DMS153 (cell line): ENCODE measurements around the gene PPM1L.

Source experiments
- DNase-seq: peaks from one replicate; lab custom pipeline; 2025; lab: John Stamatoyannopoulos, UW

PPM1L gene

DNA sequence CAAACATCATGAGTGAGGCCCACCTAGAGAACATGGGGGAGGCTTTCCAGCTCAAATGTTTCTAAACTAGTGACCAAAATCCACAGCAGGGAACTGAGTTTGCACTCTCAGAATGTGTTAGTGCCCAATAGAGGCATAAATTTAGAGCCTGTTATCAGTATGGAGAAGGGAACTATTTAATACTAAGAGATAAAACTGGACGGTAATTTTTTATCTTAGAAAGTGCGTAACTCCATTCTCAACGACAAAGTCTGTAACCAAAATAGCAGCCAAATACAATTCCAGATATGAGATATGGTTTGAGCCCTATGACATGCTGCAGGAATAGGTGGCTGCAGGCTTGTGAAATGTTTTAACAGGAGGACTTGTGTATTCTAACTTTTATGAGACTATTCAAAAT, 345.6 kb downstream of the PPM1L start:
- no peak for DNase-seq

DNA sequence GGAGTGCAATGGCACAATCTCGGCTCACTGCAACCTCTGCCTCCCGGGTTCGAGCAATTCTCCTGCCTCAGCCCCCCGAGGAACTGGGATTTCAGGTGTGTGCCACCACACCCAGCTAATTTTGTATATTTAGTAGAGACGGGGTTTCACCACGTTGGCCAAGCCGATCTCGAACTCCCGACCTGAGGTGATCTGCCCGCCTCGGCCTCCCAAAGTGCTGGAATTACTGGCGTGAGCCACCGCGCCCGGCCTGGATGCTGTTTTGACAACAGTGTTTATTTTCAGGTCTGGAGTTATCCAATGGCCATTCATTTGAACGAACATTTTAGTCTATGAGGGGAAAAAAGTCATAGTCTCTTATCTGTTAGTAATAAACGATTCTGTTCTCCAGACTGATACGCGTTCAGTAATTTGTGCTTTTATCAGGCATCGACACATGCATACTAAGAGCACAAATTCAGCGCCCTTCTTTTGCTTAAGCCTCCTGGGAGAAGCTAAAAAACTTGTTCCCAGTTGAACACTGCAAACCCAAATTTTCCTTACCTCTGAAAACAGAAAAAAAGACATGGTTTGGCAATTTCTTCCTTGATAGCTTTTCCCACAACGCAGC, 347.9 kb downstream of the PPM1L start:
- no peak for DNase-seq

DNA sequence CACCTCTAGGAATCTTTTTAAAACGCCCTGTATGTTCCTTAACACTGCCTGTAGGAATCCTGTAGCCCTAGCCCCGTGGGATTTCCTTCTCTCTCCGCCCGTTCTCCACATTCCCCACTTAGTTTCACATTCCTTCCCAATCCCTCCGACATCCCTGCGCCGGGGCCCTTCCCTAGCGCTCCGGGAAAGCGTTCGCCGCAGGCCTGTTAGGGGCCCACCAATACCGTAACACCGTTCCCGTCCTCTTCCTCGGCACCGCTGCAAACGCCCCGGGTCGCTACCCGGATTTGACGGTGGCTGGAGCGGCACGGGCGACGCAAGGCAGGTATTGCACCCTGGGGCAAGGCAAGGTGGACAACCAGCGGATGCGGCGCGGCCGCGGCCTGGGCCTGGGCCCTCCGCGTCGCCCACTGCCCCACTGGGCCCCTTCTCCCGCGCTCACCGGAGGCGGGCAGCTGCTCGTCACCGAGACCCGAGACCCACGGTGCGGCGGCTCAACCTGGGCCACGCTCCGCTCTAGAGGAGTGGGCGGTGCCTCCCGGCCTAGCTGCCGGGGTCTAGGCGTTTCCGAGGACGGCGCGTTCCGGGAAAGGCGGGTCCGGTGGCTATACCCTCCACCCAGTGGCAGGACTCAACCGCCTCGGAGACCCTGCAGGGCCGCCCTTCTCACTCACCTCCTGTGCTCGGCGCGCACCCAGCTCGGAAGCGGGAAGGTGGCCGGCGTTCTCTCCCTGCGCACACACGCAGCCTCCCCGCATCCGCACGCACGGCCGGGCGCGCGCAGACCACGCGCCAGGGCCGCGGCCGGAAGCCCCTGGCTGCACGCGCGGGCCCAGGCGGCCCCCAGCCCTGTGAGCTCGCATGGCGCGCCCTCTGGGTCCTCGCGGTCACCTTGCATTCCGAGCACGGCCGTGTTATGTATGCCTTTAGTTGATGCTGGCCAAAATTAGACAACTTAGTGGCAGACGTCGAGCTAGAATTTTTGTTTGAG, 348.8 kb downstream of the PPM1L start, which contains the start of gene B3GALNT1:
Gene B3GALNT1, minus strand, starts transcription at position 789 of the 991 bp plus-strand sequence. CDS start 18,595 bp downstream, outside the sequence.
- DNase-seq: no peak

DNA sequence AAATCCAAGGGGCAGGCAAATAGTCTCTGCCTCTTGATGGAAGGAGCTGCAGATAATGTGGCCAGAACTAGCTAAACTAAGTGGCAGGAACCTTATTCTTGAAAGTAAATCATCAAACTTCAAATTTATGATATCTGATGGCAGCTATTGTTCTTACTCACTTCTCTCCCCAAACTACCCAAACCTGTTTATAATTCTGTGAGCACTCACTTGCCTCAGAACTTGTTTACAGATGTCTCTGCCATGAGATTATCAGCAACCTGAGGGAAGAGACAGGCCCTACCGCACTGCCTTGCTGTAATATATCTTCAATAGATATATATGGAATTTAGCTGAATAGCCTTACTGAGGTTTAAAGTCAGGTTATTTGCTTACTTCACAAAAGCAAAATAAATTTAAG, 351.3 kb downstream of the PPM1L start:
- DNase-seq: no peak

DNA sequence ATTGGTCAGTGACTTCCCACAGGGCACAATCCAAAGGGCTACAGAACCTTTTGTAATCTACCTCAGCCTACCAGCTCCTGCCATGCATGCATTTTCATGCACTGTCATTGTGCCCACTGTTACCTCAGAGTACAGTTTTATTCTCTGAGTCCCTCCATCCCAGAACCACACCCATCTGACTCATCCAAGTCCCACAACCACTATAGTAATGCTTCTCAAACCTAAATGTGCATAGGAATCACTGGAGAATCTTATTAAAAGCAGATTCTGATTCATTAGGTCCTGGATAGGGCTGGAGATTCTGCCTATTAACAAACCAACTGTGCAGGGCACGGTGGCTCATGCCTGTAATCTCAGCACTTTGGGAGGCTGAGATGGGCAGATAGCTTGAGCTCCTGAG, 352.8 kb downstream of the PPM1L start:
- DNase-seq: no peak

DNA sequence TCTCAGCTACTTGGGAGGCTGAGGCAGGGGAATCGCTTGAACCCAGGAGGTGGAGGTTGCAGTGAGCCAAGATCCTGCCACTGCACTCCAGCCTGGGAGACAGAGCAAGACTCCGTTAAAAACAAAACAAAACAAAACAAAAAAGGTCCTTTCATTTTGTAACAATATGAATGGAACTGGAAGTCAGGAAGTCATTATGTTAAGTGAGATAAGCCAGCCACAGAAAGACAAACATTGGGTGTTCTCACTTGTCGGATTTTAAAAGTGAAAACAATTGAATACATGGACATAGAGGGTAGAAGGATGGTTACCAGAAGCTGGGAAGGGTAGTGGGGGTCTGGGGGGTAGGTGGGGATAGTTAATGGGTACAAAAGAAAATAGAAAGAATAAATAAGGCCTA, 361.6 kb downstream of the PPM1L start:
- DNase-seq: no peak

DNA sequence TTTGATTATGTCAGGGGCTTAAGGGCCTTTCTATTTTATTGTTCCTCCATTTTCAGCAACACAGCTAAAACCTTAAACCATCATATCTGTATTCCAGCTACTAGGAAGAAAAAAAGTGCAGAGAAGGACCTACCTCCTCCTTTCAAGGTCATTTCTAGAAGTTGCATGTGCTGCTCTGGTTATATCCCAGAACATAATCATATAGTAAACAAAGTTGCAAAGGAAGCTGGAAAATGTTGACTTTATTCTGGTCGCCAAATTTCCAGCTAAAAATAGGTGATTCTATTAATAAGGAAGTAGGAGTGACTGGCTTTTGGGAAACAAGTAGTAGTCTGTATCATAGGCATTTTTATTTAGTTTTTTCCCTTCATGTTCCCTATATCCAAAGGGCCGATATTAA, 370.5 kb downstream of the PPM1L start:
- no peak for DNase-seq
